ENCODE results near the gene DLL1.

The DLL1 gene

DNA sequence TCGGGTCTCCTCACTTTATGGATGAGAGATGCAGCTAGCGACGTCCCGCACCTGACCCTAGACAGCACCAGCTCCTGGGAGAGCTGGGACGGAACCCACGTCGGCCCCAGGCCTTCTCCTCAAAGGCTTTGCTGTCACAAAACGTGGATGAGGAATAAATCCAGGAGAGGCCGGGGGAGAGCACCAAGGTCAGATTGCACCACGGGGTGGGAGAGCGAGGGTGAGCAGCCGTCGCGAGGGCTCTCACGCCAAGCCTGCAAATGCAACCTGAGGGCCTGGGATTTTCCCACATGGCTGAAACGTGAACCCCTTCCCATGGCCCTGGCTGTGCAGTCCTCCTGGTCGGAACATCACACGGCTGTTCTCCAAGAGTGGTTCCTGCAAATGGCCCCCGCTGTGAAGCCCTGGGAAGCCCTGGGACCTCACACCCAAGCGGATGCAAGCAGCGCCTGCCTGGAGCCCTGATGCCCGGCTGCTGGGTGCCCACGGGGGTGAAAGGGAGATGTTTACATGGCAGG lies 45.3 kb downstream of the DLL1 start:
- peaks cover 0 to 26% (median 5%) of the 10 kb centered on the region in 5 experiments for H3K27me3 ChIP-seq (replicated peaks in 2 of 5; ENCODE audit: control insufficient read depth in 4 of 5, insufficient read depth in 5 of 5, low read length in 4 of 5)
- CTCF ChIA-PET, result interaction anchor here (0.7 kb wide), 1 partner anchor 10 kb away, joined by 3 read pairs; no protein-coding TSS in a partner anchor

GRCh38 chr6:170244721-170245474 lies 46.0 kb downstream of the DLL1 start:
- Histone ChIP-seq H3K4me1 (ENCODE audit: control extremely low read depth in 1 of 4, control insufficient read depth in 4 of 4, insufficient read depth in 4 of 4, low read length in 3 of 4) (no peaks in the 10 kb centered on the region), H3K27ac (ENCODE audit: insufficient read depth in 1 of 2, low read depth in 1 of 2, low read length in 2 of 2, poor library complexity in 1 of 2, severe bottlenecking in 2 of 2) (no peak overlapping the region), H3K4me3 (ENCODE audit: control insufficient read depth in 1 of 7, extremely low read depth in 1 of 7, insufficient read depth in 4 of 7, low read depth in 2 of 7, low read length in 6 of 7) (no peak overlapping the region), H3K36me3 (ENCODE audit: control insufficient read depth in 4 of 4, insufficient read depth in 4 of 4, low read length in 3 of 4) (no peaks in the 10 kb centered on the region), H3K27me3 (replicated peaks in 2 of 5; ENCODE audit: control insufficient read depth in 4 of 5, insufficient read depth in 5 of 5, low read length in 4 of 5) (peaks cover 0 to 26% (median 5%) of the 10 kb centered on the region in 5 experiments), H3K9me3 (ENCODE audit: control extremely low read depth in 1 of 5, control insufficient read depth in 4 of 5, insufficient read depth in 2 of 5, low read depth in 1 of 5, low read length in 4 of 5) (no peaks in the 10 kb centered on the region)
- CTCF ChIA-PET, result interaction anchor here (0.7 to 1.2 kb wide), 2 partner anchors 9 to 13 kb away, joined by 3 read pairs; no protein-coding TSS in a partner anchor
- POLR2A ChIA-PET, result no interaction called here
- WGBS (ENCODE audit: insufficient coverage), result 79% methylated on average over 25 of the region's 26 CpGs
- DNase-seq, result no peak

More for the DNA sequence above, 45.3 kb downstream of the DLL1 start:
- POLR2A ChIA-PET, result no interaction called here
- H3K27ac ChIP-seq (ENCODE audit: insufficient read depth in 1 of 2, low read depth in 1 of 2, low read length in 2 of 2, poor library complexity in 1 of 2, severe bottlenecking in 2 of 2), result no peak overlapping the region
- no peaks in the 10 kb centered on the region for H3K9me3 ChIP-seq (ENCODE audit: control extremely low read depth in 1 of 5, control insufficient read depth in 4 of 5, insufficient read depth in 2 of 5, low read depth in 1 of 5, low read length in 4 of 5)
- no peaks in the 10 kb centered on the region for H3K4me1 ChIP-seq (ENCODE audit: control extremely low read depth in 1 of 4, control insufficient read depth in 4 of 4, insufficient read depth in 4 of 4, low read length in 3 of 4)
- no peak overlapping the region for H3K4me3 ChIP-seq (ENCODE audit: control insufficient read depth in 1 of 7, extremely low read depth in 1 of 7, insufficient read depth in 4 of 7, low read depth in 2 of 7, low read length in 6 of 7)
- H3K36me3 ChIP-seq (ENCODE audit: control insufficient read depth in 4 of 4, insufficient read depth in 4 of 4, low read length in 3 of 4), result no peaks in the 10 kb centered on the region
- 93% methylated on average over 20 of the region's 23 CpGs for WGBS (ENCODE audit: insufficient coverage)
- DNase-seq, result no peak

DNA sequence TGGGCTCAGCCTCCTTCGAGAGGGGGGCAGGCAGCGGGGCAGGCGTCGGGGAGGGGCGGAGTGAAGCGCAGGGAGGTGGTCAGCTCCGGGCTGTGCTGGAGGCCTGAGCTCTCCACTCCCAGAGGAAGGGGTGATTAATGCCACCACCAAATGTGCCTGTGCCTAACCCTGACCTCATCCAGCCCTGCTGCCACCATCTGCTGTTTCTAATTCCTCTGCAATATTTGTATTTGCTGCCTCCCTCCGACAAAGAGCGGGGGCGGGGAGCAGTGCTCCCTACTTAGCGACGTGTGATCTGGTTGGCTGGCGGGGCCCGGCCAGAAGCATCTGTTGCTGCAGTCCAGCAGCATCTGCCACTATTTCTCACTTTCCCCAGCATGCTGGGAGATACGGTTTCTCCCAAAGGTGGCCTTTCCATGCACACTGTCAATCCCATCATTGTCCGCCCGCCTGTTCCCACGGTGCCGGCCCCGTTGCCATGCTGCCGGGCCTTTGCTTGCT lies 47.0 kb downstream of the DLL1 start:
- Histone ChIP-seq H3K4me1 (ENCODE audit: control extremely low read depth in 1 of 4, control insufficient read depth in 4 of 4, insufficient read depth in 4 of 4, low read length in 3 of 4) (no peaks in the 10 kb centered on the region), H3K9me3 (ENCODE audit: control extremely low read depth in 1 of 5, control insufficient read depth in 4 of 5, insufficient read depth in 2 of 5, low read depth in 1 of 5, low read length in 4 of 5) (no peaks in the 10 kb centered on the region), H3K4me3 (ENCODE audit: control insufficient read depth in 1 of 7, extremely low read depth in 1 of 7, insufficient read depth in 4 of 7, low read depth in 2 of 7, low read length in 6 of 7) (no peak overlapping the region), H3K36me3 (ENCODE audit: control insufficient read depth in 4 of 4, insufficient read depth in 4 of 4, low read length in 3 of 4) (no peaks in the 10 kb centered on the region), H3K27ac (ENCODE audit: insufficient read depth in 1 of 2, low read depth in 1 of 2, low read length in 2 of 2, poor library complexity in 1 of 2, severe bottlenecking in 2 of 2) (no peak overlapping the region), H3K27me3 (replicated peaks in 2 of 5; ENCODE audit: control insufficient read depth in 4 of 5, insufficient read depth in 5 of 5, low read length in 4 of 5) (peaks cover 0 to 26% (median 5%) of the 10 kb centered on the region in 5 experiments)
- ChIA-PET CTCF (interaction anchor here (1.2 kb wide), 1 partner anchor 12 kb away, joined by 3 read pairs; no protein-coding TSS in a partner anchor), POLR2A (no interaction called here)
- 81% methylated on average over 20 of the region's 21 CpGs for WGBS (ENCODE audit: insufficient coverage)
- no peak for DNase-seq

DNA sequence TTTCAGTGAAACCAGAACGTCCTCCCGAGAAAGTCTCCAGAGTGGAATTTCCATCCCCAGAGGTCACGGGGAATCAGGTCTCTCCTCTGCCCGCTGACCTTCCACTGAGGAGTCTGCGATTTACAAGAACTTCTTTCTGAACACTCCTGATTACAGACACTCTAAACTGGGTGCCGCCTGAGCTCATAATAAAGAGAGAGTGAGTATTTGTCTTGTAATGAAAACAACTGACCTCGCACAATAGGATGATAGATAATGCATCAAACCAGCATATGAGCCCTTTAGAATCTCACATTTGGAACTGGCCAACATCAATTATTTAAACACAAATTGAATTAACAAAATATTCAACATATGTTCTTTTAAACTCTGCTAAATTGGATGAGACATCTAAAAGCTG lies 47.5 kb downstream of the DLL1 start:
- Histone ChIP-seq H3K27me3 (replicated peaks in 2 of 5; ENCODE audit: control insufficient read depth in 4 of 5, insufficient read depth in 5 of 5, low read length in 4 of 5) (peaks cover 0 to 22% (median 5%) of the 10 kb centered on the region in 5 experiments), H3K4me1 (ENCODE audit: control extremely low read depth in 1 of 4, control insufficient read depth in 4 of 4, insufficient read depth in 4 of 4, low read length in 3 of 4) (no peaks in the 10 kb centered on the region), H3K4me3 (ENCODE audit: control insufficient read depth in 1 of 7, extremely low read depth in 1 of 7, insufficient read depth in 4 of 7, low read depth in 2 of 7, low read length in 6 of 7) (no peak overlapping the region), H3K9me3 (ENCODE audit: control extremely low read depth in 1 of 5, control insufficient read depth in 4 of 5, insufficient read depth in 2 of 5, low read depth in 1 of 5, low read length in 4 of 5) (no peaks in the 10 kb centered on the region), H3K36me3 (ENCODE audit: control insufficient read depth in 4 of 4, insufficient read depth in 4 of 4, low read length in 3 of 4) (no peaks in the 10 kb centered on the region), H3K27ac (ENCODE audit: insufficient read depth in 1 of 2, low read depth in 1 of 2, low read length in 2 of 2, poor library complexity in 1 of 2, severe bottlenecking in 2 of 2) (no peak overlapping the region)
- 85% methylated on average over 3 of the region's 7 CpGs for WGBS (ENCODE audit: insufficient coverage)
- CTCF ChIA-PET, result interaction anchor here (1.2 kb wide), 1 partner anchor 11 kb away, joined by 3 read pairs; no protein-coding TSS in a partner anchor
- no peak for DNase-seq
- POLR2A ChIA-PET, result no interaction called here

DNA sequence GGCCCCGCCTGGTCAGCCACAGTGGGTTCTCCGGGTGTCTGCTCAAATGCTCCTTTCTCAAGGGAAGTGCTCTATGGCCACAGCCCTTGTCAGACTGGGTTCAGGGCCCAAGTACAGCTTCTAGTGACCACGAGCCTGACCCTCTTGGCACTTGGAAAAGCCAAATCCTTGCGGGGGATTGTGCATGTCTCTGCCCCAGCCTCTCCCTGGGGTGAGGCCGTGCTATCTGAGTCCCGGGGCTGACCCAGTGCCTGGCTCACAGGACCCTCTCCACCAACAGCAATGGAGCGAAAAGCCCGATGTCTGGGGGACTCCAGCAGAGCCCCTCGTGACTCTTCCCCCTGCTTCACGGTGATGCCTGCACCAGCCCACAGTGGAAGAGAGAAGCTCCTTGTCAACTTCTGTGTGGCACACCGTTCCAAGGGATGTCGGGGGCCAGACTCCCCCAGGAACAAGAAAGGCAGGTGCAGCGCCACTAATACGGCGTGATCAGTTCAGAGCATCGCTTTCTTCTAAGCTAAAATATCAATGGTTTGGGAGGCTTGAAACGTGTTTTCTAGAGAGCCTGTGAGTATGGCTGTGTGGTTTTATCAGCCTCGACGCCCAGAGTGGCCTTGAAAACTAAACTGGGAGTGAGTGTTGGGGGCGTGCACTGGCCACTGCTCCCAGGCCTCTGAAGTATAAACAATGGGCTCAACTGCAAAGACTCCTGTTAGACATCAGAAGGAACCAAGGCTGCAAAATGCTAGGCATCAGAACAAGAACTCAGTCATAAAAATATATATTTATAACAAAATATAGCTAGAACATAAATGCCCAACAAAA lies 51.9 kb downstream of the DLL1 start:
- Histone ChIP-seq H3K4me3 (ENCODE audit: control insufficient read depth in 1 of 7, extremely low read depth in 1 of 7, insufficient read depth in 4 of 7, low read depth in 2 of 7, low read length in 6 of 7) (no peak overlapping the region), H3K27ac (ENCODE audit: insufficient read depth in 1 of 2, low read depth in 1 of 2, low read length in 2 of 2, poor library complexity in 1 of 2, severe bottlenecking in 2 of 2) (no peak overlapping the region), H3K27me3 (replicated peaks in 2 of 5; ENCODE audit: control insufficient read depth in 4 of 5, insufficient read depth in 5 of 5, low read length in 4 of 5) (peaks cover 0 to 8% (median 0%) of the 10 kb centered on the region in 5 experiments), H3K4me1 (ENCODE audit: control extremely low read depth in 1 of 4, control insufficient read depth in 4 of 4, insufficient read depth in 4 of 4, low read length in 3 of 4) (no peaks in the 10 kb centered on the region), H3K36me3 (ENCODE audit: control insufficient read depth in 4 of 4, insufficient read depth in 4 of 4, low read length in 3 of 4) (no peaks in the 10 kb centered on the region), H3K9me3 (ENCODE audit: control extremely low read depth in 1 of 5, control insufficient read depth in 4 of 5, insufficient read depth in 2 of 5, low read depth in 1 of 5, low read length in 4 of 5) (no peaks in the 10 kb centered on the region)
- no peak for DNase-seq
- WGBS (ENCODE audit: insufficient coverage), result 94% methylated on average over 19 of the region's 20 CpGs
- POLR2A ChIA-PET, result no interaction called here
- CTCF ChIA-PET, result interaction anchor here (0.5 to 1.3 kb wide), 3 partner anchors 18 to 39 kb away, joined by 3 to 4 read pairs (median 3); no protein-coding TSS in a partner anchor

- no peak for DNase-seq
- no peaks in the 10 kb centered on the region for H3K9me3 ChIP-seq (ENCODE audit: control extremely low read depth in 1 of 5, control insufficient read depth in 4 of 5, insufficient read depth in 2 of 5, low read depth in 1 of 5, low read length in 4 of 5)
- POLR2A ChIA-PET, result no interaction called here
- H3K27me3 ChIP-seq (replicated peaks in 2 of 5; ENCODE audit: control insufficient read depth in 4 of 5, insufficient read depth in 5 of 5, low read length in 4 of 5), result peaks cover 0 to 11% (median 0%) of the 10 kb centered on the region in 5 experiments
- H3K4me1 ChIP-seq (ENCODE audit: control extremely low read depth in 1 of 4, control insufficient read depth in 4 of 4, insufficient read depth in 4 of 4, low read length in 3 of 4), result no peaks in the 10 kb centered on the region
- no peak overlapping the region for H3K27ac ChIP-seq (ENCODE audit: insufficient read depth in 1 of 2, low read depth in 1 of 2, low read length in 2 of 2, poor library complexity in 1 of 2, severe bottlenecking in 2 of 2)
- no peak overlapping the region for H3K4me3 ChIP-seq (ENCODE audit: control insufficient read depth in 1 of 7, extremely low read depth in 1 of 7, insufficient read depth in 4 of 7, low read depth in 2 of 7, low read length in 6 of 7)
- H3K36me3 ChIP-seq (ENCODE audit: control insufficient read depth in 4 of 4, insufficient read depth in 4 of 4, low read length in 3 of 4), result no peaks in the 10 kb centered on the region
- WGBS (ENCODE audit: insufficient coverage), result 96% methylated on average over 18 of the region's 19 CpGs
- CTCF ChIA-PET, result interaction anchor here (0.5 kb wide), 1 partner anchor 19 kb away, joined by 3 read pairs; no protein-coding TSS in a partner anchor
Observed at GRCh38 chr6:170237999-170238740, 52.7 kb downstream of the DLL1 start.
